Testis (tissue), 3 donors: ENCODE measurements around the gene PRDM2. TPM values are rescaled to one million over a fixed set of nuclear protein-coding genes. Genes with fewer than 3 reads are reported as not detected.

Experiments
- DNase-seq: peaks from one replicate; pipeline ENCODE4 v3.0.0-alpha.2; 2019
- H3K27ac ChIP-seq, 2 donors: fragments of 200-600 bp; sonication (generic); one replicate each; pipeline ENCODE4 v1.5.1; 2019
- H3K27me3 ChIP-seq: fragments of 200-600 bp; sonication (generic); one replicate; pipeline ENCODE4 v1.5.1; 2019
- H3K36me3 ChIP-seq: fragments of 200-600 bp; sonication (generic); one replicate; pipeline ENCODE4 v1.5.1; 2017; ENCODE audit warnings: low read depth; ENCODE audit errors: missing control alignments
- H3K4me1 ChIP-seq: fragments of 200-600 bp; sonication (generic); one replicate; pipeline ENCODE4 v1.5.1; 2019
- H3K4me3 ChIP-seq, 2 donors: fragments of 200-600 bp; sonication (generic); one replicate each; pipeline ENCODE4 v1.5.1; 2017 to 2019
- H3K9me3 ChIP-seq: fragments of 200-600 bp; sonication (generic); one replicate; pipeline ENCODE4 v1.5.1; 2017
- POLR2A ChIP-seq: fragments of 450-650 bp; IDR thresholded peaks from one replicate; pipeline ENCODE4 v1.6.1; 2017; ENCODE audit warnings: antibody characterized with exemption, mild to moderate bottlenecking, moderate library complexity
- WGBS, 2 donors: methylation state at CpG; one replicate each; pipeline ENCODE4 v1.1.5; 2018; 5-methylcytosine and 5-hydroxymethylcytosine counted together
- intact Hi-C: fragments of 100-400 bp; cut with DNase I; formaldehyde crosslinking; loops from one replicate; pipeline ENCODE4 v1.15.1; 2023; ENCODE audit warnings: low total_unique reads
- polyA plus RNA-seq: library from polyadenylated mRNA; stranded (reverse); fragments of 350-450 nt; fragmentation: Illumina TruSeq; extraction: RNeasy Lipid Tissue Mini Kit (QIAGEN cat#74804); gene quantifications from one replicate; pipeline ENCODE4 v1.2.3, GENCODE V29; 2014; ENCODE audit warnings: low read depth, low replicate concordance; ENCODE audit not compliant: insufficient read depth
- total RNA-seq, 2 donors: library from RNA; depleted of rRNA; stranded (reverse); fragments of >200 nt; gene quantifications; one replicate each; pipeline ENCODE4 v1.2.3, GENCODE V29; 2016
- TF ChIP-seq, protein P1 (sequence below), 3 experiments: fragments of 450-650 bp in 2 of 3; fragments of 200-600 bp in 1 of 3; sonication (generic) in 1 of 3; IDR thresholded peaks; one replicate each; pipeline ENCODE4 v1.5.1; 2016 to 2019; ENCODE audit warnings: antibody characterized with exemption in 3 of 3, mild to moderate bottlenecking in 2 of 3, moderate library complexity in 1 of 3

Gene PRDM2
- total and polyA plus RNA-seq, 3 donors from 2014 or later: 43.5 to 75.1 (median 55.5) TPM

DNA sequence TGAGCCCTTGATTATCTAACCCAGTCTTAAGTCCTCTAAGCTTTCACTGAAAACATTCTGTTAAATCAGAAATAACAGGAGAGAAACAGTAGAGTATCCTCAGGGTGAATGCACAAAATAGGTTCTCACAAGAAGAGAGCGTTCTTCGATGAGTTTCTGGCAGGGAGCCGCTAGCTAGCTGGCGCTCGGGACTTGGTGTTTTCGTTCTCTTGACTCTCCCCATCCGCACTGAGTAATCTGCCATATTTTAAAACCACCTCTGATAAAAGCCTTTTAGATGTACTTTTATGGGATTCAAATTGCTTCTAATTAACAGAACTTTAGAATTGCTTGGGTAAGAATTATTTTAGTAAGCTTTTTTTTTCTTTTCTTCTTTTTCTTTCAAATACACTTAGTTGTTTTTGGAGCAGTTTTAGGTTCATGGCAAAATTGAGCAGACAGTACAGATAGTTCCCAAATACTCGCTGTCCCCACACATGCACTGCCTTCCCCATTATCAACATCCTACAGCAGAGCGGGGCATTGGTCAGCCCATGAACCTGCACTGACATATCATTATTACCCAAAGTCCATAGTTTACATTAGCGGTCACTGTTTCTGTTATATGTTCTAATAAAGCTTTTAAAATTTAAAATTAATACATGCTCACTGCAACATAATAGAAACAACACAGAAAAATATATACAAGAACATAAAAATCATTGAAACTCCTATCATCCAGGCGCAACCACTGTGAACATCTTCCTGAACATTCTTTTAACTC lies 35.4 kb downstream of the PRDM2 start:
- intact Hi-C loops: no loop called here
- peak; percentile 81 for DNase-seq
- Histone ChIP-seq H3K4me1 (peaks cover 9% of the 10 kb centered on the region), H3K36me3 (no peaks in the 10 kb centered on the region), H3K27ac (peak overlapping the region; percentile 29 to 71), H3K9me3 (no peaks in the 10 kb centered on the region), H3K27me3 (no peaks in the 10 kb centered on the region), H3K4me3 (no peak overlapping the region)
- TF ChIP-seq POLR2A: no peak
- TF ChIP-seq, protein P1, sequence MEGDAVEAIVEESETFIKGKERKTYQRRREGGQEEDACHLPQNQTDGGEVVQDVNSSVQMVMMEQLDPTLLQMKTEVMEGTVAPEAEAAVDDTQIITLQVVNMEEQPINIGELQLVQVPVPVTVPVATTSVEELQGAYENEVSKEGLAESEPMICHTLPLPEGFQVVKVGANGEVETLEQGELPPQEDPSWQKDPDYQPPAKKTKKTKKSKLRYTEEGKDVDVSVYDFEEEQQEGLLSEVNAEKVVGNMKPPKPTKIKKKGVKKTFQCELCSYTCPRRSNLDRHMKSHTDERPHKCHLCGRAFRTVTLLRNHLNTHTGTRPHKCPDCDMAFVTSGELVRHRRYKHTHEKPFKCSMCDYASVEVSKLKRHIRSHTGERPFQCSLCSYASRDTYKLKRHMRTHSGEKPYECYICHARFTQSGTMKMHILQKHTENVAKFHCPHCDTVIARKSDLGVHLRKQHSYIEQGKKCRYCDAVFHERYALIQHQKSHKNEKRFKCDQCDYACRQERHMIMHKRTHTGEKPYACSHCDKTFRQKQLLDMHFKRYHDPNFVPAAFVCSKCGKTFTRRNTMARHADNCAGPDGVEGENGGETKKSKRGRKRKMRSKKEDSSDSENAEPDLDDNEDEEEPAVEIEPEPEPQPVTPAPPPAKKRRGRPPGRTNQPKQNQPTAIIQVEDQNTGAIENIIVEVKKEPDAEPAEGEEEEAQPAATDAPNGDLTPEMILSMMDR (IDR thresholded peaks at IDR 0.05): no peak
- WGBS, 2 donors: 56 to 65% methylated on average over 11 of the region's 11 CpGs

DNA sequence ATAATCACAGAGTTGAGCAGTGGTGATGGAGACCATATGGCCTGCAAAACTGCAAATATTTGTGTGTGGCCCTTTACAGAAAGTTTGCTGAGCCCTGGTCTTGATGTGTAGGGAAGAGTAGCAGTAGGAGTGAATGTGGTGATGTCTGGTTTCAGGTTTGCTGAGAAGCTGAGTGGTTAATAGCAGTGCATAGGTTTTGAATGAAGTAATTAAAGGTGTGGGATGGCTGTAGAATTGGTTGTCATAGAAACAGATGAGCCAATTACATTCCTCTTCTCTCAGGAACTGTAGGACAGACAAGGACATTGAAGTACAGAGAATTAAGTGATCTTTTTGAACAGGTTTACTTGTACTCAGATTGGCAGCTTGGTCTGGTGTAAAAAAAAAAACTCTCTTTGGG lies 37.4 kb downstream of the PRDM2 start:
- TF ChIP-seq, protein P1 (IDR thresholded peaks at IDR 0.05): no peak
- no peak for TF ChIP-seq POLR2A
- intact Hi-C loops: no loop called here

DNA sequence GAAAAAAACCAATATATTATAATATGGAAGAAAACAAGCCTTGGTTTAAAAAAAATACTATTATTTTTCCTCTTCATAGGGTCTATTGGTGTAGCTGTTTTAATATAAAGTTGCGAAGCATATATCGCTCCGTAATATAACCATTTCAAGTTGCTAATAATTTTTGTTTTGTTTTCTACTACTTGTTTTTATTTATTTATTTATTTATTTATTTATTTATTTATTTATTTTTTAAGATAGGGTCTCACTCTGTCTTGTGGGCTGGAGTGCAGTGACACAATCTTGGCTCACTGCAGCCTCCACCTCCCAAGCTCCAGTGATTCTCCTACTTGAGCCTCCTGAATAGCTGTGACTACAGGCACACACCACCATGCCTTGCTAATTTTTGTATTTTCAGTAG lies 46.4 kb downstream of the PRDM2 start:
- no peaks in the 10 kb centered on the region for H3K36me3 ChIP-seq
- H3K4me1 ChIP-seq: peaks cover 12% of the 10 kb centered on the region
- TF ChIP-seq, protein P1 (IDR thresholded peaks at IDR 0.05): no peak
- no peak for TF ChIP-seq POLR2A
- no peak for DNase-seq
- intact Hi-C loops: no loop called here
- WGBS, 2 donors: 94 to 98% methylated on average over 3 of the region's 3 CpGs
- H3K27ac ChIP-seq: no peak overlapping the region
- H3K9me3 ChIP-seq: no peaks in the 10 kb centered on the region
- no peaks in the 10 kb centered on the region for H3K27me3 ChIP-seq
- no peak overlapping the region for H3K4me3 ChIP-seq

More for the DNA sequence above, 37.4 kb downstream of the PRDM2 start:
- Histone ChIP-seq H3K4me3 (no peak overlapping the region), H3K9me3 (no peaks in the 10 kb centered on the region), H3K4me1 (peaks cover 9% of the 10 kb centered on the region), H3K27me3 (no peaks in the 10 kb centered on the region), H3K27ac (no peak overlapping the region), H3K36me3 (no peaks in the 10 kb centered on the region)
- DNase-seq: no peak

DNA sequence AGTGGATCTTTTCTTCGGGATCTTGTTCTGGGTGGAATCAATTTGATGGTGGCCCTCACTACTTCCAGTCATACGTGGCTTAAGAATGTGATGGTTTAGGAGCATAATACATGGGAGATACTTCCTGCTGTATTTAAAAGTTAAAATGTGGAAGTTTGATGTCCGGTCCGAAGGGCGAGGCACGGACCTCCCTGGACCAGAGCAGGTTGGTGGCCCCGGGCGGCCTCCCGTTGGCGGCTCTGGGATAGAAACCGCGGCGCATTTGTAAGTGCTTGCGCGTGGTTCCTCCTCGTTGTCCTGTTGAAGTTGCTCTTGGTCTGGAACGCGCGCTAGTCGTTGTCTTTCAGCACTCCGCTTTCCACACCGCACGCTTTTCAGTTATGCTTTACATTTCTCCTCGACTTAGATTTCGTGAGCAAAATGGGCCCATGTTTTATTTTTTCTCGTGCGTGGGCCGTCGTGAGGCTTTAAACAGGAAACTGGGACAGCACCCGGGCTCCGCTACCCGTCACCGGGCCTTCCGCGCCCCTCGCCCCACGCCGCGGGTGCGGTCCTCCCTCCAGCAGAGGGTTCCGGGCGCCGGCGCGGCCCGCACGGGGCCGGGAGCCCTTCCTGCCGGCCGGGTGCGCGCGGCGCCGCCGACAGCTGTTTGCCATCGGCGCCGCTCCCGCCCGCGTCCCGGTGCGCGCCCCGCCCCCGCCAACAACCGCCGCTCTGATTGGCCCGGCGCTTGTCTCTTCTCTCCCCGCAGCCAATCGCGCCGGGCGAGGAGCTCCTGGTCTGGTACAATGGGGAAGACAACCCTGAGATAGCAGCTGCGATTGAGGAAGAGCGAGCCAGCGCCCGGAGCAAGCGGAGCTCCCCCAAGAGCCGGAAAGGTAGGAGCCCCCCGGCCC lies 48.9 kb downstream of the PRDM2 start:
- intact Hi-C loops: no loop called here
- TF ChIP-seq, protein P1 (IDR thresholded peaks at IDR 0.05): peak in 1 of 3 experiments; percentile 11
- peak; percentile 48 for TF ChIP-seq POLR2A
- Histone ChIP-seq H3K36me3 (no peaks in the 10 kb centered on the region), H3K27me3 (no peaks in the 10 kb centered on the region), H3K9me3 (no peaks in the 10 kb centered on the region), H3K4me3 (peak overlapping the region; percentile 82 to 87), H3K27ac (peak overlapping the region; percentile 71 to 96), H3K4me1 (peaks cover 19% of the 10 kb centered on the region)
- WGBS, 2 donors: 1% methylated on average over 41 to 83 of the region's 83 CpGs
- peak; percentile 99 for DNase-seq
